Bronchial epithelial cell (primary cell): ENCODE measurements around the gene HSD11B1. TPM values are rescaled to one million over a fixed set of nuclear protein-coding genes. Genes with fewer than 3 reads are reported as not detected.

Source experiments
- DNase-seq: peaks from one replicate; pipeline ENCODE4 v3.0.0-alpha.2; 2010; ENCODE audit warnings: low read depth
- FAIRE-seq: peaks from 2 replicates; lab custom pipeline; 2011; peaks lifted over from hg19 to GRCh38; lab: Jason Lieb, UNC
- H3K27me3 ChIP-seq: 2 replicates; pipeline ENCODE4 v1.5.1; 2011; ENCODE audit warnings: low read length; ENCODE audit not compliant: control insufficient read depth, insufficient read depth
- H3K36me3 ChIP-seq: 2 replicates; pipeline ENCODE4 v1.5.1; 2011; ENCODE audit warnings: low read length; ENCODE audit not compliant: control insufficient read depth, insufficient read depth
- H3K4me3 ChIP-seq: 2 replicates; pipeline ENCODE4 v1.5.1; 2011; ENCODE audit warnings: mild to moderate bottlenecking, low read depth, low read length, control low read depth
- total RNA-seq: library from RNA; depleted of rRNA; stranded (reverse); fragments of >200 nt; gene quantifications from 2 replicates; pipeline ENCODE4 v1.2.1, GENCODE V29; 2014
- TF ChIP-seq, protein P1 (sequence below): IDR thresholded peaks from 2 replicates; pipeline ENCODE4 v1.5.1; 2011; ENCODE audit warnings: mild to moderate bottlenecking, moderate library complexity, low read length, control low read depth, inconsistent platforms; ENCODE audit not compliant: insufficient read depth, severe bottlenecking

HSD11B1 gene
- total RNA-seq, 1 donor from 2014 or later = 10.5 TPM

DNA sequence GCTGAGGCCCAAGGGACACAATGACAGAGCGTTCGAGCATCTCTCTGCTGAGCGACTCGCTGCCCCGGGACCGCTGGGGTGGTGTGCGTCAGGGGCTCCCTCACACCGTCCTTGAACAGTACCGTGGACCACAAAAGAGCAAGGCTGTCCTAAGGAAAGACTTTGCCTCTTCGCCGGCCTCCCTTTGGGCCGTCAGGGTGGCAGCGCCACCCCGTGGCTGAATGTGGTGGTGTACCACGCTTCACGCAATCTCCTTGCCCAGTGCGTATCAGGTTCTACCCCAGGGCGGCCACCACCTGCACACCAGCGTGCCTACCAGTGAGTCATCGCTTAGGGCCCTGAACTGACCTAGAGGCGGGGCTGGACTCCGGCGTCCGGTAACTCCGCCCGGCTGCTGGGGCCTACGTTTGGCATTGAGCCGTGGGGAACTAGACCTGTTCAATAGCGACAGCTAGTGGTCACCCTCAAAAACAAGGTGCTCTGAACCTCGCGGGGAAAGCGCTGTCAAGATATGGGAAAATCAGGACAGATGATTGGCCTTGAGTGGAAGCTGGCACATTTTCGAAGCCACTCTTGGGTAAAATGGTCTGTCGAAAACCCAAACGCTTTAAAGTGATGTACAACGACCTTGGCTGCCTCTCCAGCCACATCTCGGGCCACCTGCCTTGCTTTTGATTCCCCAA lies 43.1 kb downstream of the HSD11B1 start:
- H3K27me3 ChIP-seq = no peaks in the 10 kb centered on the region
- FAIRE-seq (peak; percentile 94), DNase-seq (peak; percentile 97)
- no peaks in the 10 kb centered on the region for H3K36me3 ChIP-seq
- TF ChIP-seq, protein P1, sequence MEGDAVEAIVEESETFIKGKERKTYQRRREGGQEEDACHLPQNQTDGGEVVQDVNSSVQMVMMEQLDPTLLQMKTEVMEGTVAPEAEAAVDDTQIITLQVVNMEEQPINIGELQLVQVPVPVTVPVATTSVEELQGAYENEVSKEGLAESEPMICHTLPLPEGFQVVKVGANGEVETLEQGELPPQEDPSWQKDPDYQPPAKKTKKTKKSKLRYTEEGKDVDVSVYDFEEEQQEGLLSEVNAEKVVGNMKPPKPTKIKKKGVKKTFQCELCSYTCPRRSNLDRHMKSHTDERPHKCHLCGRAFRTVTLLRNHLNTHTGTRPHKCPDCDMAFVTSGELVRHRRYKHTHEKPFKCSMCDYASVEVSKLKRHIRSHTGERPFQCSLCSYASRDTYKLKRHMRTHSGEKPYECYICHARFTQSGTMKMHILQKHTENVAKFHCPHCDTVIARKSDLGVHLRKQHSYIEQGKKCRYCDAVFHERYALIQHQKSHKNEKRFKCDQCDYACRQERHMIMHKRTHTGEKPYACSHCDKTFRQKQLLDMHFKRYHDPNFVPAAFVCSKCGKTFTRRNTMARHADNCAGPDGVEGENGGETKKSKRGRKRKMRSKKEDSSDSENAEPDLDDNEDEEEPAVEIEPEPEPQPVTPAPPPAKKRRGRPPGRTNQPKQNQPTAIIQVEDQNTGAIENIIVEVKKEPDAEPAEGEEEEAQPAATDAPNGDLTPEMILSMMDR = peak; percentile 89
- H3K4me3 ChIP-seq = no peak overlapping the region

DNA sequence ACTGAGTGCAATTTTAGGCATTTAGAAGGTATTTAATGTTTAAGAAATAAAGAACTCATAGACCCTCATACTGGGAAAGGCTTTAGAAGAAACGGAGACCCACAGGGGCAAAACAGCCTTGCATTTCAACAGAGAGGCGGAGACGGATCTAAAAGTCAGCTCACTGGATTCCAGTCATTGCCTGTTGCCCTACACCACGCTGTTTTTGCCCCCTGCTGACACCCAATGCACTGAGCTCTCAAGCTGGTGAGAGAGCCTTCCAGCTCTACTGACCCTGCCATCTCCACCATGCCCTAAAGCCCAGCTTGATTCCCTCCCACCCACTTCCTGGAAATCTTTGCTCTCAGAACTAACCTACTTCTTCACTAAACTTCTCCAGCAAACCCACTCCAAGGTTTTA lies 44.0 kb downstream of the HSD11B1 start:
- no peak for DNase-seq
- FAIRE-seq = no peak

DNA sequence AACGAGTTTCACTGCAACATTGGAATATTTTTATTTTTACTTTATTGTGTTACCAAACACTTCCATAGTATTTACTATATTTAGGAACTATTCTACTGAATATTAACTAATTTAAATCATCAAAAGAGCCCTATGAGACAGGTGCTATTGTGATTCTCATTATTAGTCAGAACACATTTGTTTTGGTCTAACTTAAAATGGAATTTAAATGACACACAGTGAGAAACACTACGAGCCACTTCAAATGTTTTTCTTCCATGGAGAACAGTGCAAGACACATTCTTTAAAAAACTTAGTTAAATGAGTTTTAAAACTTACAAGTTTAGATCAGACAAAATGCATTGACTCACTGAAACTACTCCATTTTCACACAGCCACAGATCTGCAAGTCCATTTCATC lies 44.6 kb downstream of the HSD11B1 start:
- Histone ChIP-seq H3K4me3 (no peak overlapping the region), H3K27me3 (no peaks in the 10 kb centered on the region), H3K36me3 (no peaks in the 10 kb centered on the region)
- FAIRE-seq (no peak), DNase-seq (no peak)
- TF ChIP-seq, protein P1 = no peak

More for the DNA sequence above, 44.0 kb downstream of the HSD11B1 start:
- Histone ChIP-seq H3K27me3 (no peaks in the 10 kb centered on the region), H3K4me3 (no peak overlapping the region), H3K36me3 (no peaks in the 10 kb centered on the region)
- TF ChIP-seq, protein P1 = no peak

DNA sequence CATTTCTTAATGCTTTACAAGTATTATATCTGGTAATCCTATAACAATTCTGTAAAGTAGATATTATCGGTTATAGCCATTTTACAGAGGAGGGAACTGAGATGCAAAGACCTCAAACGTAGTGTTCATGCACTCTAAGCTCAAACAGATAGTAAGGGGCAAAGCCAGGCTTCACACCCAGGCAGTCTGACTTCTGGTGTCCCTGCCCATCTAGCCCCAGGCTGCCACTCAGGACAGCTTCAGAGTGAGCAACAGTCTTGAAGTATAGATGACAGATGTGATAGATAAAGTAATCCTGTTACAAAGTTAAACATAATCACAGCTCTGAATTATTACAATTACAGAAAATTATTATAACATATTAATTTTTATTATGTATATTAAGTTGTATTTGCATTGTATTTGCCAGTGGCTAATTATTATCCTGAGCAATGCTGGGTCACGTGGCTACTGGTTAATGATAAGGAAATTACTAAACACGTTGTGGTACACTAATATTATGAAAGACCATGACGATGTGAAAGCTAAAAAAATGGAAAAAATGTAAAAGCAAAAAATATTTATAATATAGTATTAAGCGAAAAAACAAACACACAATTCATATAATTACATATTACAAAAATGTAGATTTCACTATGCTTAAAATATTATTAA lies 45.2 kb downstream of the HSD11B1 start:
- TF ChIP-seq, protein P1 = no peak
- Histone ChIP-seq H3K4me3 (no peak overlapping the region), H3K27me3 (no peaks in the 10 kb centered on the region), H3K36me3 (no peaks in the 10 kb centered on the region)
- DNase-seq = no peak
- FAIRE-seq = no peak

DNA sequence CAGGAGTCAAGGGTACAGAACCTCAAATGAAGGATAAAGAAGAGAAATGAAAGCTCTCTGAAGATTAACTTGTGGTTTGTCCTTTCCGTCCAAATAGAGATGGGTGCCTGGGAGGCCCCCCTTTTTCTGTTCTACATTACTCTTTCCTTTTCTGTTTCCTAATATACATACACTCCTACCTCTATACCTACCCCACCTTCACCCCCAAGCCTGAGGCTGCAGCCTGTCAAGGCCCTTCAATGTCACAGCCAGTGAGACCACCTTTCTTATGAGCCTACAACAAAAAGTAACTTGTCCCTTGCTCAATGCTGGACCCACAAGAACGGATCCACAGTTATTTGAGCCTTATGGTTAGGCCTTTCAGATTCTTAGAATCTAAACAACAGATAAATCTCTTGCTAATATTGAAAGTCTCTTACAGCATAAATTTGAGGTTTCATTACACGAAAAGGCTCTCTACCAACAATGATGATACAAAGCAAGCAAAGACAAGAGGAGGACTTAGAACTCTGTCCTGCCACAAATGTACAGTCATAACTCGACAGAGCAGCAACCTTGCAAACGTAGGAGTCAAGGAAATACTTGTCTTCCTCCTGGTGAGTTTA lies 47.1 kb downstream of the HSD11B1 start:
- TF ChIP-seq, protein P1 = no peak
- no peak overlapping the region for H3K4me3 ChIP-seq
- no peaks in the 10 kb centered on the region for H3K36me3 ChIP-seq
- no peak for FAIRE-seq
- no peaks in the 10 kb centered on the region for H3K27me3 ChIP-seq
- DNase-seq = no peak
